GM19025 (cell line): ENCODE results near the gene TRPV4.
"Not testable (repeated sequence)": the region's sequence is repeated elsewhere in the genome, so short reads cannot be mapped to it uniquely, and the experiment has no call there.

Experiments
- ATAC-seq: cut with Tn5 transposase; IDR thresholded peaks from one replicate; pipeline ENCODE4 v1.9.1; 2021; ENCODE audit warnings: mild to moderate bottlenecking, low read depth, moderate library complexity; ENCODE audit not compliant: unreplicated experiment

Gene TRPV4

DNA sequence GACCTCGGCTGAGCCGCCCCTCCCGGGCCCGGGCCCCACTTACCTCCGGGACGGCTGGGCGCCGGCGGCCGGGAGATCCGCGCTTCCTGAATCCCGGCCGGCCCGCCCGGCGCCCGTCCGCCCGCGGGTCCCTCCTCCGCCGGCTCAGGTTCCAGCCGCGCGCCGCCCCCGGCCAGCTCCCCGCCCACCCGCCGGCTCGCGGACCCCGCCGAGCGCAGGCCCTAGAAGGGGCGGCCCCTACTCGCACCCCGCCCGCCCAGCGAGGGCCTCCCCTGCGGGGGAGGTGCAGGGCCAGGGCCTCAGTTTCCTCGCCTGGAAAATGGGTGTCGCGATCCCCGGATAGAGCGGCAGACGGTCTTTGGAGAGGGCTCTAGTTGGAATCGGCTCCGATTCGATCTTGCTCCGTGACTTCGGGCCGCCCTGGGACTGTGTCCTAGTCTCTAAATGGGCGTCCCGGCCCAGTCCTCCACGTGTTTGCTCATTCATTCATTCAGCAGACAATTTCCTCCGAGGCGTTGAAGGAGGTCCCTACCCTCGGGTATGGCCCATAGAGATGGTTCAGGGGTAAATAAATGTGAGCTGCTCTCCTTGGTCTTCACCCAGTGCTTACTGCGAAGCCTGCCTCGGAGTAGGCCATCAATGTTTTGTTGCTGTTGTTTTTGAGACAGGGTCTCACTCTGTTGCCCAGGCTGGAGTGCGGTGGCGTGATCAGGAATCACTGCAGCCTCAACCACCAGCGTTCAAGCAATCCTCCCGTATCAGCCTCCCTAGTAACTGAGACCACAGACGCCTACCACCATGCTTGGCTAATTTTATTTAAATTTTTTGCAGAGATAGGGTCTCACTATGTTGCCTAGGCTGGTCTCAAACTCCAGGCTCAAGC lies at the start of gene TRPV4:
Gene TRPV4 (minus strand): TSS at position 92 of the 883 bp plus-strand sequence. CDS start 18,602 bp downstream, outside the sequence.
- ATAC-seq, result no peak

- no peak for ATAC-seq
Measured at GRCh38 chr12:109881752-109882151, 48.6 kb upstream of the TRPV4 start.

DNA sequence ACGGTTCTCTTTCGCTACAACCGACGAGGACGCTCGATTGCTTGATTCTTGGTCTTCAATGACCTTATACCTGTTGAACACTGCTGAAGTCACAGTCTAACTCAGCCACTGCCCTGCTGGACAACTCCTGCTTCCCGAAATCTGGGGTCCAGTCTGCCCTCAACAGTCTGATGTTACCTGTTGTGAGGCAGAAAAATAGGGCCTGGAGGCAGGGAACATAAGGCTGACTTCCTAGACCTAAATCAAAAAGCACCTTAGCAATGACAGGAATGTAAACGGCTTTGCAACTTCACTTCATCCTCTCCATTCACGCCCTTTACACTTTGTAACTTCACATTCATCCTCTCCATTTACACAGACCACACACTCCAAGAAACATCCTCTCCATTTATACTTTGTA lies 47.7 kb upstream of the TRPV4 start:
- no peak for ATAC-seq

GRCh38 chr12:109880043-109880931 lies 47.1 kb upstream of the TRPV4 start, which contains the start of gene GLTP:
TSS of gene GLTP (minus strand) at chr12:109880541. CDS start at chr12:109880374, 167 bp downstream.
- ATAC-seq, result peak; percentile 94

GRCh38 chr12:109879351-109880042 lies 46.3 kb upstream of the TRPV4 start:
- ATAC-seq, result no peak

GRCh38 chr12:109878749-109879148 lies 45.6 kb upstream of the TRPV4 start:
- no peak for ATAC-seq

GRCh38 chr12:109878247-109878625 lies 45.0 kb upstream of the TRPV4 start:
- ATAC-seq, result no peak

DNA sequence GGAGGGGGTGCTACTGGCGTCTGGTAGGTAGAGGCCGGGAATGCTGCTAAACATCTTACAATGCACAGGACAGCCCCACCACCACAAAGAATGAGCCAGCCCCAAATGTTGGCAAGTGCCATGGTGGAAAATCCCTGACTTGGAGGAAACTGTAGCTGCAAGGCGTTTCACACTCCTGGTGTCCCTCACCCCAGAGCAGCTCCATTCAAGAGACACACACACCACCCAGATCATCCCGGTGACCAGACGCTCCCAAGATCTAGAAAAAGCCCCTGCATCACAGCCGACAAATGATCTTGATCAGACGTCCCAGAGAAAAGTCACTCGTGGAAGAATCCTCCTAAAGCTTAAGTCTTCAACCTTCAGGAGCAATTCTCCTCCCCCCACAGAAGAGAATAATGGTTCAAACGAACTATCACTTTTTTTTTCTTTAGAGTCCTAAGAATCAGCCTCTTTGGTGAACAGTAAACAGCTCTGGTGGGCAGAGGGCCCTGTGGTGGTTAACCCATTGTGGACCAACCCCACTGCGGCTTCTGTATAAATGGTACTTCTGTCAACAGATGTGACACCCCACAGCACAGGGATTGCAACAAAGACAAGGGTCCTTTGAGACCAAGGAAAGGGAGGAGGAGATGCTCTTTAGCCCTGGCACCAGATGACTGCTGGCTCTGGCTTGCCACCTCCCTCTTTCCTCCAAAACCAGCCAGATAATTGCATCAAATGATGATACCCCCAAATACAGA lies 44.5 kb upstream of the TRPV4 start:
- no peak for ATAC-seq

DNA sequence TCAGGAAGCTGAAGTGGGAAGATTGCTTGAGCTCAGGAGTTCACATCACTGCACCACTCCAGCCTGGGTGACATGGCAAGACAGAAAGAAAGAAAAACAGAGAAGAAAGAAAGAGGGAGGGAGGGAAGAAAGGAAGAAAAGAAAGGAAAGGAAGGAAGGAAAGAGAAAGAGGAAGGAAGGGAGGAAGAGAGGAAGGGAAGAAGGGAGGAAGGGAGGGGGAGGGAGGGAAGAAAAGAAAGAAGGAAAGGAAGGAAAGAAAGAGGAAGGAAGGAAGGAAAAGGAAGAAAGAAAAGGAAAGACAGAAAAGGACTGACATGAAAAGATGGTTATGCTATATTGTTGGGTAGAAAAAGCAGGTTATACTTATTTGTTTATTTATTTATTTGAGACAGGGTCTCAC lies 43.2 kb upstream of the TRPV4 start:
- no peak for ATAC-seq

GRCh38 chr12:109875572-109876131 lies 42.5 kb upstream of the TRPV4 start:
- no peak for ATAC-seq

- no peak for ATAC-seq
Measured at GRCh38 chr12:109873653-109874052, 40.5 kb upstream of the TRPV4 start.

DNA sequence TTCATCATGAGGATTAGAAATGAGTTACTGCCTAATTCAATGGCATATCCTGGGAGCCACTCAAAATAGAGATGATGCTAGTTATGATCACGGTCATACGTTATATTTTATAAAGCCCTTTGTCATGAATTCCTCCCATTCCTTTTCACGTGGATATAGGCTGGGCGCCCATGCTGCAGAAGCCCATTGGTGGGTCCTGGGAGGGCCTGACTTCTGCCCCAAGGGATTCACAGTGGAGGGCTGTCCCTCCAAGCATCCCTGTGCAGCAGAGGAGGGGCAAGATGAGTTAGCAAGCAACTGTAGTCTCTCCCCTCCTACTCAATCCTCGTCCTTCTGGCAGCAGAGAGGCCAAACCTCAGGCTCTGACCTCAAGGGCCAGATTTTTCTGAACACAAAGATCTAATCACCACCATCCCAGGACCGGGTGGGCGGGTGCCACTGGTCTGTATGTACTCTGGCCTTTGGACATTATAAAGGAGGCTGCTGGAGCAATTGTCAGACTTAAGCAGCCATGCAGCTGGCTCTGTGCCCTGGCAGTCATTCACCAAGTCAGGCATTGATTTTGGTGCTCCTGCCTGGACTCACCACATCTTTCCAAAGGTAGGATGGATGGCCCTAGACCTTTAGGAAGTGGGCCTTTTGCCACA lies 38.6 kb upstream of the TRPV4 start:
- no peak for ATAC-seq

DNA sequence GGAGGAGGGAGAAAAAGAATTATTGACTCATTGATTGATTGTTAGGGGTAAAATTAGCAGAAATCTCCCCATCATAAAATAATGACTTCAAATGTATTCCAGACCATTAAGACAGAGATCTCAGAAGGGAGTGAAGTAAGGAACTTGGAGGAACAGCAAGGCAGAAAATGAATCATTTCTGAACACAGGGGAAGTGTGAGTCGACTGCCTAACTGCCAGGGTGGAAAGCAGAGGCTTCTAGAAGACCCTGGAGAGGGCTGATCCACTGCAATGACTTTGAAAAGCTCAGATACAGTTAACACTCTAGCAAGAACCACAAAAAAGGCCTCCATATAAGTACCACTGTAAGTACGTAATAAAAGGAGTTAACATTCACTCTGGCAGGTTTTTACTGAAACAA lies 37.5 kb upstream of the TRPV4 start:
- ATAC-seq, result no peak

DNA sequence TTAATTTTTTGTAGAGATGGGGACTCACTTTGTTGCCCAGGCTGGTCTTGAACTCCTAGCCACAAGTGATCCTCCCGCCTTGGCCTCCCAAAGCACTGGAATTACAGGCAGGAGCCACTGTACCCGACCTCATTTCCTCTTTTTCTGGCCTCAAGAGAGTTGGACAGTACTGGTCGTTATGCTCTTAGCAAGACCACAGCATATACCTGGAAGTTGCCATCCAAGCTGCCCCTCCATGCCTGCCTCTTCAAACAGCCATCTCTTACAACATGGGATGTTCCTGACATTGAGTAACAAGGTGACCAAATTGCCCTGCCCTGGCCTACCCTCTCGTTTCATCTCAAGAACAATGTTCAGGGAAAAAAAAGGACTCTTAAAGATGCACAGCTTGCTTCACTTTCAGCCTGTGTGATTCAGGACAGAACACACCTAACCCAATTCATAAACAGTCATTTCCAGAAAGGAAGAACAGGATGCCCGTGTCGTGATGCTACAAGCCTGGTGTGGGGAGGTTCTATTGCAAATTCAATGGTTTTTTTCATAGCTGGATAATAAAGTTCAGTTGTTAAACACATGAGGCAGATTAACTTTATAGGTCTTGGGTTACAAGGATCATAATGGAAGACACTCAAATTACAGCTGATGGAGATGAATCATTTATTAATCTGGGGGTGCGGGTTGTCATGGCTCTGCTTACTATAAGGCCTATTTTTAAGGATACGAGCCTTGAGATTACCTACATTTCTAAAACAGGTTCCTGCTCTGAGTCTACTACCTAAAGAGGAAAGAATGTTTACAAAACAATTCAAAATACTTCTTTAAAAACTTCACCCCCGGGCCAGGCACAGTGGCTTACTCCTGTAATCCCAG lies 35.2 kb upstream of the TRPV4 start:
- no peak for ATAC-seq

- no peak for ATAC-seq
Measured at GRCh38 chr12:109864916-109865315, 31.7 kb upstream of the TRPV4 start.

DNA sequence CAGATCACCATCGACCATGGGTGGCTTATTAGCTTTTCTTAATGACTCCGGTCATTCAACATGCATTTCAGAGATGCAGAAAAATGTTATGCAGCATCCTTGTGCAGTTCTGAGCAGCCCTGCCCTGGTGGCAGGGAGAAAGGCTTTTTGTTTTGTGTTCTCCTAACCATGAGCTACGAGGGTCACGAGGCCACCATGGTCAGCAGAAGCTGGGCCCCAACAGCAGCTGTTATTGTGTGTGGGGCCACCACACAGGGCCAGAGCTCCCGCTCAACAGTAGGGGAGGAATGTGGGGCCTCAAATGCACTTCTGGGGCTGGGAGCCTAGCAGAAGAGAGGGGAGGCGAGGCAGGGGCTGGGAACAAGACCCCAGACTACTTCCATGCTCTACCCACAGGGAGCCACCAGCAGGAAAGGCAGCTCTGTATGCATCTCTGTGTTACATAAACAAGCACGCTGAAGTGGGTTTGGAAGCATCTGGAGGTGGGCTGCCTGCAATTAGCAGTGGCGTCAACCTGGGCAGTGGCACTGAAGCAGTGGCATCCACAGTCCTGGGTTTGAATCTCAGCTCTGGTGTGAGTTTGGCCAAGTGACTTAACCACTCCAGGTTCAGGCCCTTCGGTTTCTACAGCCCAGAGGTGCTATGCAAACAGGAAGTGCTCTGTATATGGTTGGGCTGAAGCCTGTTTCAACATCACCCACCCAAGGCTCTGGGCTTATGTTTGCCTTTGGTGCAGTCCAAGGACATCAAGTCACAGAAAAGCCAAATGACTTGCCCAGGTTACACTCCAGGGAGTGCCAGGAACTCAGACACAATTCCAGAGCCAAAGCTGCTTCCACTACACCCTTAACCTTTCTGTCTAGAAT lies 30.9 kb upstream of the TRPV4 start:
- ATAC-seq, result no peak

GRCh38 chr12:109862491-109862890 lies 29.3 kb upstream of the TRPV4 start:
- not testable (repeated sequence) for ATAC-seq
